Measurements from ENCODE around the gene FKTN.
"Not testable (repeated sequence)": the region's sequence is repeated elsewhere in the genome, so short reads cannot be mapped to it uniquely, and the experiment has no call there.

Gene FKTN
- 22.0 to 39.8 reads per million in 2 experiments for total RNA-seq

DNA sequence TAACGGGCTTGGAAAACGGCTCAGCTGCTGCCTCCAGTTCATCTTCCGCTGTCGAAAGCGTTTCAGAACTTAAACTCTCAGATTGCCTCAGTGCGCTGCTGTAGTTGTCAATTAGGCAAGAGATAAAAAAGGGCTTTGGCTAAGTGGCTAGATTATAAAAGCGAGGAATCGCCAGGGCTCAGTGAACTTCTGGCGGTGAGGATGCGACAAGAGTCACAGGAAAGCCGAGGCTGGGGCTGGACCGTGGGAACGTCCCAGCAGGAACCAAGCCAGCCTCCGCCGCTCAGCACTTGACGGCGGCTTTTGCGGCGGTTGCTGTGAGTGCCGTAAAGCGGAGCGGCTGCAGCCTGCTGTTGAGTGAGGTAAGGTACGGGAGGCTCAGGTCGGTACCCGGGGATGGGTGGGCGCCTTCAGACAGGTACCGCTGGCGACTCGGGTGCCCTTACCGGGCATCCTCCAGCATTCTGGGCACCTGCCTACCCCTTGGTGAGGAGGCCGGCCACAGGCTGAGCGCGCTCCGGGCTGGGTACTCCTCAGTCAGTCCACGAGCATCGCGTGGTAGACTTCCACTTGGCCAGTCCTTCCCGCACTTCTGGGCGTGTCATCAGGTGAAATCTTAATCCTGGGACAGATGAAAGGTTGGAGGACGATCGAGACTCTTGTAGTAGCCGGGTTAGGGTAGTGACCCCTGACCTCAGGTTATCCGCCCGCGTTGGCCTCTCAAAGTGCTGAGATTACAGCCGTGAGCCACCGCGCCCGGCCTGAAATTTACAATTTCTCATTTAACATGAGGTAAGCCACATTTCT is at the start of gene FKTN:
FKTN (plus strand) TSS at position 328 of the 807 bp plus-strand sequence. CDS start 16,902 bp downstream, outside the sequence.
- DNase-seq (ENCODE audit: low read depth), result peak; percentile 68

DNA sequence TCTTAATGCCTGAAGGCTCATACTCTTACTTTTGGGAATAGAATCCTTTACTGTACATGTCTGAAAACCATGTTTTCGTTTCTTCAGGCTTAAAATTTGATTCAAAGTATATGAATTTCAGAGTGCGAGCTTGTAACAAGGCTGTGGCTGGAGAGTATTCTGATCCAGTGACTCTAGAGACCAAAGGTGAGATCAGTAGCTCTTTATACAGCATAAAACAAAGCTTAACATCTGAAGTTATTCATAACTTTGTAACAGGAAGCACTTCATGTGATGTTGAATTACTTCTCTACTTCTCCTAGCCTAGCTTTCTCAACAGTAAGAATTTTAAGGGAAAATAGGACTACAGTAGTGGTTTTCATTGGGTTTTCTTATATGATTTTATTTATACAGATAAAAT is 49.4 kb upstream of the FKTN start:
- no peak for DNase-seq (ENCODE audit: low read depth)

- DNase-seq (ENCODE audit: low read depth), result no peak
Measured at GRCh38 chr9:105510024-105510423, 47.9 kb upstream of the FKTN start.

GRCh38 chr9:105511446-105511845 is 46.5 kb upstream of the FKTN start:
- DNase-seq (ENCODE audit: low read depth), result no peak

GRCh38 chr9:105515811-105516413 is 42.0 kb upstream of the FKTN start:
- DNase-seq (ENCODE audit: low read depth), result no peak

DNA sequence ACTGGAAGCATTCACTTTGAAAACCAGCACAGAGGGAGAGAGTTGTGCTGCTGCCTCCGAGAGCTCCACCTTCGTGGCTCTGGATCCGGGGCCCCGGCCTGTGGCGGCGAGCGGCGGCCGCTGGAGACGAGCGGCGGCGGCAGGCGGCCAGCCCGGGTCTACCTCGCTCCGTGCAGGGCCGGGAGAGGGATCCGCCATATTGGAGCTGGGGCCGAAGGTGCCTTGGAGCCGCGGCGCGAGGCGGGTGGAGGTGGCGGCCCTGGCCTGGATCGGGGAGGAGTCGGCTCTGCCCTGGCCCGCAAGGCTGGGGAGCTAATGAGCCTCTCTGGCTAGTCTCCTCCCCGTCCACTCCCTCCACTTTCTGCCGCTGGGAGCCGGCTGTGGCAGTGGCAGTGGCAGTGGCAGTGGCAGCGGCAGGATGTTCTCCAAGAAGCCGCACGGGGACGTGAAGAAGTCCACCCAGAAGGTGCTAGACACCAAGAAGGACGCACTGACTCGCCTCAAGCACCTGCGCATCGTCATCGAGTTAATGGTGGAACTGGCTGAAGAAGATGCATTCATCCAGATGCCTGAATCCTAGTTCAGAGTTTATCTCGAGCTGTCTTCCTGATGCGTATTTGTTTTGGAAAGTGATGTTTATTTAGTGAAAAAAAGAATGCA is 38.1 kb upstream of the FKTN start:
- not testable (repeated sequence) for DNase-seq (ENCODE audit: low read depth)

DNA sequence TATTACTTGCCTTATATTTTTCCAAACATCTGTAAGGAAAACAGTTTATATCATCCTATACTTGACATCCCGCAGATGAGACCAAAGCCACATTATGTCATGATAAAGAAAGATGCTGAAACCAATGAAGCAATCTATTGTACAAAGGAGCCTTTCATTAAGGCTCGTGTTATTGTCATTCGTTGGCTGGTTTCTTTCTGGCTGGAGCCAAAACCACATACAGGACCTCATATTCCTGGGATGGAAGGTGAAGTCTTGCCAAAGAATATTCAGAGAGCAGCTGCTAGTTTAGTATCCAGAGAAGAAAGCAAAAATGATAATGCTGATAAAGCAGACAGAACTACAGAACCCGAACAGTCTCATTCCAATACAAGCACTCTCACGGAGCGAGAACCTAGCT is 36.9 kb upstream of the FKTN start:
- not testable (repeated sequence) for DNase-seq (ENCODE audit: low read depth)

GRCh38 chr9:105522618-105523385 is 35.1 kb upstream of the FKTN start:
- not testable (repeated sequence) for DNase-seq (ENCODE audit: low read depth)

DNA sequence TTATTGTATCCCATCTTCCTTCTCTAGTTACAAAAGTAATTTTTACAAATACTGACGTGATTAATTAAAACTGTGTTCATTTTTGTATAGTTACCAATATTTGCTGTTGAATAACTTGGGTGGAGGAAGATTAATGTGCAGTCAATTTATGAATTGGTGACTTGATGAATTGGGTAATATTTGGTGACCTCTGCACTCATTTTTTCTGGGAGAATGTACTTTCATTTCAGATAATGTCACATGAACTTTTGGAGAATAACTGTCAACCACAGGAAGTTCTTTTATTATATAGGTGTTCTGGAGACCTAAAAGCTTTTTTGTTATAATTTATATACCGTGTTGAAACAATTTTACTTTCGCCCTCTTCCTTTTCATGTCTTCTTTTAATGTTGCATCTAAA is 26.4 kb upstream of the FKTN start:
- DNase-seq (ENCODE audit: low read depth), result no peak

DNA sequence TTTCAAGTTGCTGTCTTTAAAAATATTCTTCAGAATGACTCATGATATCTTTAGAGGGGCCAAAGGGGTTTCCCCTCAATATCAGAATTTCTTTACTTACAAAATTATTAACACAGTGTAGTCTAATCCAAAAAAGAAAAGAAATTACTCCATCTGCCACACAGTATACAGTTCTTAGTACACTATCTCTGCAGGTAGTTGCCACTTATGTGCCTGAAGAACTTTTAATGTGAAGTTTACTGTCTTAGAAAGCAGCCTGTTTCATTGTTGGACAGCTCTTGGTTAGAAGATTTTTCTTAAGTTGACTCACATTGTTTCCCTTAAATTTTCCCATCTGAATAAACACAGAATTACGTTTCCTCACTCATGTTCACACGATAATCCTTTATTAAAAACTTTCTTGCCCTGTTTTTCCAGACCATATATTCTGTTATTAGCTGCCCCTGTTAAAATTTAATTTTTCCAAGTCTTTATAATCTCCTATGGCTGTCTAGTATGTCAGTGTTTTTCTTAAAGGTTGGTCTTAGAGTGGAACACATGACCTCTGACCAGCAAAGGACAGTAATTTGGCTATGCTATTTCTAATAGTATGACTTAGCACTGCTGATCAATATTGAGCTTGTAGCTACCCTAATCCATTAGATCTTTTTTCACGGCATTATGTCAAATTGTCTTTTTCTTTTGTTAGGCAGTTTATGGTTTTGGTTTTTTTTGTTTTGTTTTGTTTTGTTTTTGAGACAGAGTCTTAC is 21.8 kb upstream of the FKTN start:
- no peak for DNase-seq (ENCODE audit: low read depth)

DNA sequence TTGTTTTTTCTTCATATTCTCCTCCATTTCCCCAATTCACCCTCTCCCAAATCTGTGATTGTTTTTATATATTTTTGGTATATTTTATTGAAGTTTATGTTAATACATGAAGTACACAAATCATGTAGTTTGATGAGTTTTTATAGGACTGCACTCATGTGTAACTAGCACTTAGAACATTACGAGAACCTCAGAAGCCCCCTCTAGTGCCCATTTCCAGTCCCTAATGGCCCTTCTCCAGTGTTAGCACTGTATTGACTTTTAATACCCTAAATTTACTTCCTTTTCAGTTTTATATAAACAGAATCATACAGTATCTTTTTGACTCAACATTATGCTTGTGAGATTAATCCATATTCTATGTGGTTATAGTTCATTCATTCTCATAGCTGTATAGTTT is 18.5 kb upstream of the FKTN start:
- no peak for DNase-seq (ENCODE audit: low read depth)

- no peak for DNase-seq (ENCODE audit: low read depth)
Measured at GRCh38 chr9:105541838-105542237, 16.1 kb upstream of the FKTN start.

- no peak for DNase-seq (ENCODE audit: low read depth)
Measured at GRCh38 chr9:105554042-105554441, 3.9 kb upstream of the FKTN start.

GRCh38 chr9:105572455-105572854 is 14.5 kb downstream of the FKTN start:
- DNase-seq (ENCODE audit: low read depth), result no peak

- not testable (repeated sequence) for DNase-seq (ENCODE audit: low read depth)
Measured at GRCh38 chr9:105579952-105580351, 22.0 kb downstream of the FKTN start.

GRCh38 chr9:105581550-105581949 is 23.6 kb downstream of the FKTN start:
- not testable (repeated sequence) for DNase-seq (ENCODE audit: low read depth)

- DNase-seq (ENCODE audit: low read depth), result no peak
Measured at GRCh38 chr9:105593145-105593544, 35.2 kb downstream of the FKTN start.

DNA sequence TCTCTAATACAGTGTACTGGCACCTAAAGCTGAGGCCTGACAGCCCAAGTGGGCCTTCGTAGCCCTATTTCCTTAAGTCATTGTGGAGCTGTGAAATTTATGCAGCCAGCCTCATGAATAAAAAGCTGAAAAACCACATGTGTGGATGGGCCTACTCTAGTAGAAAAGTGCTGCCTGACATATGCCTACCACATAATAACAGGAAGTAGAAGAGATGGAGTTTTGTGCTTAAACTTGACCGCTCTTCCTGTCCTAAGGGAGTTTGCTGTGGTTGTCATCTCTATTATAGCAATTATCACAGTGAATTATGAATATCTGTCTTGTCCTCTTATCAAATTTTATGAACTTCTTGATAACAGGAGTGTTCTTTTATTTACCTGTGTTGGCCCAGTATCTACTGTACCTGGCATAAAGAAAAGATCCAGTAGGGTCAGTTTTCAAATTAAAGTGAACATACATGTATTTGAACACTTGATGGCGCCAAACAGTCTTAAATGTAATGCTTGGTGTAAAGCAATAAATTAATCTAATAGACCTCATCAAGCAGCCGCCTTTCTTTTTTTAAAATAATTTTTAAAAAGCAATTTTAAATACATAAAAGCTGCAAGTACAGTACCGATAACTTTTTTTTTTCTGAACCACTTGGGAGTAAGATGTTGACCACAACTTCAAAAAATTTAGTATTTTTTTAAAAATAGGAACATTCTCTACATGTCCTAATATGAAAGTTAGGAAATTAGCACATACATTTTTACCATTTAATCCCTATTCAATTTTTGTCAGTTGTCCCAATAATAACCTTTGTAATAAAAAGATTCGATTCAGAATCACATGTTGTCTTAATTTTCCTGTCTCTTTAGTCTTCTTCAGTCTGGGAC is 51.0 kb downstream of the FKTN start:
- DNase-seq (ENCODE audit: low read depth), result no peak

GRCh38 chr9:105621001-105621400 is 63.1 kb downstream of the FKTN start:
- DNase-seq (ENCODE audit: low read depth), result no peak

- DNase-seq (ENCODE audit: low read depth), result no peak
Measured at GRCh38 chr9:105625088-105625487, 67.2 kb downstream of the FKTN start.

Data from T follicular helper cell (primary cell).